Stimulated activated CD4-positive, alpha-beta T cell treated with anti-CD3 and anti-CD28 coated beads, Interleukin-12 subunit alpha, Interleukin-12 subunit beta, amount 100 ng/mL, for 24 hours (primary cell): ENCODE measurements around the gene CA14.
"Not testable (repeated sequence)": the region's sequence is repeated elsewhere in the genome, so short reads cannot be mapped to it uniquely, and the experiment has no call there.

Source experiments
- DNase-seq, 2 experiments: peaks; one replicate each; pipeline ENCODE4 v3.0.0-alpha.2; 2020; ENCODE audit warnings: low read depth in 2 of 2

The CA14 gene

DNA sequence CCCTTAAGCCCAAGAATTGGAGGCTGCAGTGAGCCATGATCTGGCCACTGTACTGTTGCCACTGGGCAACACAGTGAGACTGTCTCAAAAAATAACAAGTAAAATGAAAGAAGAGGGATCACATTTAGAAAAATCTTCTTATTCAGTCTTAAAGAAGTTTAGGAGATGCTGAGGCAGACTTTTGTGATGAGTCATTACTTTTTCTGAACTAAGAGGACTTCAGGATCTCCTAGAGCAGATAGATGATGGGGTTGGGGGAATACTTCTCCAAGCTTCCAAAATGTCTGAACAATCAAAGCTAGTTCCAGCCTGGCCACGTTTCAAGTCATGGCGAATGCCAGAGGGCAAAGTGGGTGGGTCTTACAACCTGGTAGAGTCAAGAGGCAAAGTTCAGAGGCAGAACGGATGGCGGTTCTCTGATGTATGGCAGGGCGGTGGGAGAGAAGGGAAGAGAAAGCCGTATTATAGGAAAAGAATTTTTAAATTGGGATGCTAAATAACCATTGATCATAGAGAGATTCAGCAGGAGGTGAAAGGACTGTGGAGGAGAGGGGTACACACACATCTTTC, 22.6 kb downstream of the CA14 start:
- DNase-seq, result no peak

DNA sequence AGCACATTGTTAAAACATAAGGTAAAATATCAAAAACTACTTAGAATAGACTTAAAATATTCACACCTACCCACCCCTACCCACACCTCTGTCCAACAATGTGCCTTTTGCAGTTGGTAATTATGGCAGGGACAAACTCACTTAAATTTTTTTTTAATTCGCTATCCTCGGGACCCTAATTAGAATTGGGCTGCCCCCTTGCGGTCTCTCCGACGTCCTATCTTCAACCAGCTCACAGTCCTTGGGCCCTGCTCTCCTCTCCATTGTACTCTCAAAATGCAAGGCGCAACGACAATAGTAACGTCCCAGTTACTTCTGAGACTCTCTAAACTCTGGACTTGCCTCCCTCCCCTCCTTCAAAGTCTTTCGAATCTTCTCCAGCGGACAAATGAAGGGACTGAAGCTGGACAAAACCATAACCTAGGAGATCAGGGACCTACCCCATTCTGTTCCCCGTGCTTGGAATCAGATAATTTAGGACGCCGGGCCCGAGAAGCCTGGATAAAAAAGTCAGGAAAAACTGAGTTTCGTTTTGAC, 23.7 kb downstream of the CA14 start:
- peak; percentile 23 to 47 for DNase-seq

DNA sequence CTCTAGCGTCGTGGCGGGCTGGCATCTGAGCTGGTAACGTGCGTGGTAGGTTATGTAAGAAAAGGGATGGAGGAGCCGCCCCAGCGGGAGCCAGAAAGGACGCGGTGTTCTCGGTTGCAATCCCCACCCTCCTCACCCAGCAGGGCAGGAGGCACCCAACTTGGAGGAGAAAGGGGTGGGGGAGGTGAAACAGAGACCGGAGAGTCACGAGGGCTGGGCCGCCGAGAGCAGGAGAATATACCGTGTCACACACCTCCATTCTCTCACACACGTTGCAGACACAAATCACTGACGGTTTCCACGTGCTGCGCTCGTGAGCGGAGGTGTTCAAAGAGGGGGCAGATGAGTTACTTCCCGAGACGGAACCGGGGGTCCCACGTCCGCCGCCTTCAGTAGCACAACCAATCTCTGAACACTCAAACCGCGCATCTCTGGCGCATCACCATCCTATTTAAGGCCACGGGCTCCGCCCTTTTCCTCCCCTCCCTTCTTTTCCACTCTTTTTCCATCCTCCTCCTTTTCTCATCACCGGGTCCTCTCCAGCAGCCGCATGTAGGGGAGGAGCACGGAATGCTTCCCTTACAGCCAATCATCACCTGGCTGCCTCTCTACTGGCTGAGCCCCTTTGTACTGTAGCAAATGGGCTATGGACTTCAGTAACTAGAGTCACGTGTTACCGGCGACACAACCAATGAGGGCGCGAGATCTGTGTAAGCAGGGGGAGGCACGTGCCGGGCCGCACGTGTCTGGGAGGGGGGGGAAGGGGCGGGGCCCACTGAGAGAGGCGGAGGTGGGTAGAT, 24.4 kb downstream of the CA14 start, which contains the start of gene CIART:
CIART (plus strand) TSS at position 797 of the 800 bp plus-strand sequence. CDS start 714 bp downstream, outside the sequence.
- DNase-seq, result peak; percentile 45 to 58

DNA sequence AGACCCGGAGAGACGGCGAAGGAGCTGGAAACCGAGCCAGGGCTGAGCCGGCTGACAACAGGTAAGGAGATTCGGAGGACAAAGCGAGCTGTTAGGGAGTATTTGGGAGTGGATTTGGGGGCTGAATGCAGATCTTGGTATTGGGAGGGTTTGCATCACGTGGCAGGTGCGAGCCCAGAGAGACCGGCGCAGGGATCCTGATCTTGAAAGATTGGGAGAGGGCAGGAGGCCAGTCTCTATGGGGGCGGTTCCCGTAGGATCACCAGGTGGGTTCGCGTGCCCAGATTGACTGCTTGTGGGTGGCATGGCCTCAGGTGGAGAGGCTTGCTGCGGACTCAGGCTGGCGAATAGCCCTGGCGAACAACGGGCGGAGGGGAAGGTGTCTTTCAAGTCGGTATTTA, 25.0 kb downstream of the CA14 start:
- DNase-seq, result no peak

DNA sequence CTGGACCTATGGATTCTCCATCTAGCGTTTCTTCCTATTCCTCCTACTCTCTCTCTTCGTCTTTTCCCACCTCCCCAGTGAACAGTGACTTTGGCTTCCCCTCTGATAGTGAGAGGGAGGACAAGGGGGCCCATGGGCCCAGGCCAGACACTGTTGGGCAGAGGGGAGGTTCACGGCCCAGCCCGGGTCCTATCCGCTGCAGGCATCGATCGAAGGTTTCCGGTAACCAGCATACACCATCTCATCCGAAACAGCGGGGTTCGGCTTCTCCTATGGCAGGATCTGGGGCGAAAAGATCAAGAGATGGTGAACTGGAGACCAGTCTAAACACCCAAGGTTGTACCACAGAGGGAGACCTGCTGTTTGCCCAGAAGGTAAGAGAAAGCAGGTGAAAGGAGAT, 25.7 kb downstream of the CA14 start:
- DNase-seq, result no peak

DNA sequence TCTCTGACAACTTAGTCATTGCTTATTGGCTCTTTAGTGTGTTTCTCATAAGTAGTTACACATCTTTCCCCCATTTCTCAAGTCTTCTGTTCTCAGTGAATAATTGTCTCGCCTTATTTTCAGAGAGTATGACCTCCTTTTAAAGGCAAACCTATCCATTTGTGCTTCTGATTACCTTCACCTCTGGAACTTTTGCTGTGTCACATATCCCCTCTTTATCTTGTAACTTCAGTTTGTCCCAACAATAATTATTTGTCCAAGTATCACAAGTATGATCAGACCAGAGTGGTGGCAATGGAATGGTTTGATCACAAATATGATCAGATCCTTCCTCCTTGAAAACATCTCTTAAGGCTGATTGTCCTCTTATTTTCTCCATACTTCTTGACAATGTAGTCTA, 30.8 kb downstream of the CA14 start:
- DNase-seq, result no peak

DNA sequence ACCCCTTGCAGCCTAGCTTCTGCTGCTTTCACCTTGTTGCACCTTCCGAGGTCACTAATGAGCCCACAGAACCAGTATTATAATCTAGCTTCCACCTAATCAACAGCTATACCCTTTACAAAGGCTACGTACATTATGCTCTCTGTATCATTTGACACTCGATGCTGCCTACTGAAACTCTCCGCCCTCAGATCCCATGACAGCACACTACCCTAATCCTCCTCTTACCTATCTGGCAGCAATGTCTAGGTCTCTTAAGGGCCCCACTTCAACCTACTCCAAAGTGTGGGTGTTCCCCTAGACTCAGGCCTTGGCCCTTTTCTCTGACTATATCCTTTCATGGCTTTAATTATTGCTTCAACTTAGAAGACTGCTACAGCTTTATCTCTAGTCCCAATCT, 31.2 kb downstream of the CA14 start:
- no peak for DNase-seq

DNA sequence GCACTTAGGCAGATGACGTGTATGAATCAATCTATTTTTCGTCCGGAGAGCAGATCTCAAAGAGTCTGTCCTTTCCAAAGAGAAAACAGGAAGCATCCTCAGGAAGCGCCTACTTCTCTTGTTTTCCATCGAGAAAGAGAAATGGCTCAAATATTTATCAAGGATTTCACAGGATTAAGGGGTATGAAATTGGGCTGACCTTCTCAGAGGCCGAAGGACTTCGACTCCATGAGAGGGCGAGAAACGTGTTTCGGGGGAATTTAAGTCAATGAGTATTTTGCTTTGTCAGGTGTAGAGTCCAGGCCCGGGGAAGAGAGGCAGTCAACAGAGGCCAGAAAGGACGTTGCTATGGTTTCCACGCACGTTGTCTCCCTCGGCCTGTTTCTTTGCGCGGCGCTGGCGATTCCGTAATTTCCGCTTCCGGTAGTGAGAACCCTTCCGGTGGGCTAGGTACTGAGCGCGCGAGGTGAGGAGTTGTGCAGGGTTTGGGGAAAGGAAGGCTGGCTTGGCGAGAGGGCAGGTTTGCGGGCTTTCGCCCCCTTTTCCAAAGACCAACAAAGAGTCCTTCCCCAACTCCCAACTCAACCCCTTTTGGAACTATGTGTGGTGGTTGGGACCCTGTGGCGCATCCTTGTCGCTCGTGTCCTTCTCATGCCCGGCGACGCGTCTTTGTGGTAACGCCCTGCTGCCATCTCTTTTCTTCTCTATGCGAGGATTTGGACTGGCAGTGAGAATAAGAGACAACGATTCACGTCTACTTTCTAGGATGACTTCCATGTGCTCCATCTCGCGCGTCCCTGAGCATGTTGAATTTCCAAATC, 36.1 kb downstream of the CA14 start, which contains the start of gene MRPS21:
MRPS21 (plus strand) TSS at position 429 of the 821 bp plus-strand sequence. CDS start 506 bp downstream, outside the sequence.
- peak; percentile 78 to 83 for DNase-seq

DNA sequence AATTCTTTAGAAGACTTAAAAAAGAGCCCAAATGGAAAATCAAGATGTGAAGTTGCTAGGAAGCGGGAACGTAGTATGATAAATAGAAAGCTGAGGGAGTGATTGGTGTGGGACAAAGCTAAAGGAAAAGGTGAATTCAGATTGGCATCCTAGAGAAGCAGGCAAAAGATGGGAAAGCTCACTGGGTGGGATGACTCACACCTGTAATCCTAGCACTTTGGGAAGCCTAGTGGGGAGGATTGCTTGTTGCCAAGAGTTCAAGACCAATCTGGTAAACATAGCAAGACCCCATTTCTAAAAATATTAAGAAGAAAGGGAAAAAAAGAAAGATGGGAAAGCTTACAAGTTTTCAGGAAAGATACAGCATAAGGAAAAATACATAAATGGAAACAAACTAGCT, 37.9 kb downstream of the CA14 start:
- no peak for DNase-seq

DNA sequence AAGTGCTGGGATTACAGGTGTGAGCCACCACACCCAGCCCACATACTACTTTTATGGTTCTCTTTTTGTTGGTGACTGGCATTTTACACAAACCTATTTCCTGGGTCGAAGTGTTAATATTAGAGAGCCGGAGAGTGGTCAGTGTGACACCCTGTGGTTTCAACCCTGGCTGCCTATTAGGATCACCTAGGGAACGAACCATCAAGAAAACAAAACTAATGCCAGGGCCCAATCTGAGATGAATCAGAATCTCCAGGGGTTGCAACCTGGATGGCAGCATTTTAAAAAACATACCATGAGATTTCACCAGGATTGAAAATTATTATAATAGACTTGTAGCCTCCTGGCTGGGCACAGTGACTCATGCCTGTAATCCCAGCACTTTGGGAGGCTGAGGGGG, 42.1 kb downstream of the CA14 start:
- no peak for DNase-seq

DNA sequence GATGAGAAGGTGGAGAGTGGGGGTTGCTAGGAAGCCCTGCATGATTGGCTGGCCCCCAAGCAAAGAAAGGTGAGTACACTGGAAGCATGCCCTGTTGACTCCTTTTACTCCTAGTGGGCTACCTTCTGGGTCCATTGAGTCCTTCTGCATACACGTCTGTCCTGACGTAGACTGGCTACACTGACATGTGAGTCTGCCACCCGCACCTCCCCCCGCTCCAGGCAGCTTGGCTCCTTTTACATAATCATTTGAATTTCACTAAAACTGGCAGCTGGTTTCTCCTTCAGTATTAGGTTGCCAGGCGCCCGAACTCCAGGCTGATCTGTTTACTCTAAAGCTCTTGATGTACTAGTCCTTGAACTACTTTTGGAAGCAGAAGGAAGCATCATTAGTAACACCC, 44.8 kb downstream of the CA14 start:
- no peak for DNase-seq

DNA sequence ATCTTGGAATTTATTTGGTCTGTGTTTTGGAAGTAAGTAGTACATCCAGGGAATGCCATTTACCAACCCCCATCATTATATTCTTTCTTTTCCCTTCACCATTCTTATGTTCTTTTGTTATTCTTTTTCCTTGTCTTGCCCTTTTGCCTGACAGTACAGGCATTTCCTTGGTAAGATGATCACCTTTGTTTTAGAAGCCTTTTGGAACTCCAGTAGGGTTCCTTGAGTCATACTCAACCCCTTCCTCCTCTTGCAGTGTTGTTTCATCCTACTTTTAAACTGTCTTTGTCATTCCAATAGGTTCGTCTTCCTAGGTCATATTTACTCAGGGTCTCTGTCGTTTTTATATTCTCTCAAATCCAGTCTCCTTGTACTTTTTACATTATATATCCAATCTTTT, 45.3 kb downstream of the CA14 start:
- DNase-seq, result no peak

DNA sequence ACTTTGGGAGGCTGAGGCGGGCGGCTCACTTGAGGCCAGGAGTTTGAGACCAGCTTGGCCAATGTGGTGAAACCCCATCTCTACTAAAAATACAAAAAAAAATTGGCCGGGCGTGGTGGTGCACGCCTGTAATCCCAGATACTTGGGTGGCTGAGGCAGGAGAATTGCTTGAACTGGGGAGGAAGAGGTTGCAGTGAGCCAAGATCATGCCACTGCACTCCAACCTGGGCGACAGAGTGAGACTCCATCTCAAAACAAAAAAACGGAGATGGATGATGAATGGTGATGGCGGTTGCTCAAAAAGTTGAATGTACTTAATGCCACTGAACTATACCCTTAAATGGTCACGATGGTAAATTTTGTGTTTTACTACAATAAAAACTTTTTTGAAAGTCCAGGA, 51.0 kb downstream of the CA14 start:
- not testable (repeated sequence) for DNase-seq

DNA sequence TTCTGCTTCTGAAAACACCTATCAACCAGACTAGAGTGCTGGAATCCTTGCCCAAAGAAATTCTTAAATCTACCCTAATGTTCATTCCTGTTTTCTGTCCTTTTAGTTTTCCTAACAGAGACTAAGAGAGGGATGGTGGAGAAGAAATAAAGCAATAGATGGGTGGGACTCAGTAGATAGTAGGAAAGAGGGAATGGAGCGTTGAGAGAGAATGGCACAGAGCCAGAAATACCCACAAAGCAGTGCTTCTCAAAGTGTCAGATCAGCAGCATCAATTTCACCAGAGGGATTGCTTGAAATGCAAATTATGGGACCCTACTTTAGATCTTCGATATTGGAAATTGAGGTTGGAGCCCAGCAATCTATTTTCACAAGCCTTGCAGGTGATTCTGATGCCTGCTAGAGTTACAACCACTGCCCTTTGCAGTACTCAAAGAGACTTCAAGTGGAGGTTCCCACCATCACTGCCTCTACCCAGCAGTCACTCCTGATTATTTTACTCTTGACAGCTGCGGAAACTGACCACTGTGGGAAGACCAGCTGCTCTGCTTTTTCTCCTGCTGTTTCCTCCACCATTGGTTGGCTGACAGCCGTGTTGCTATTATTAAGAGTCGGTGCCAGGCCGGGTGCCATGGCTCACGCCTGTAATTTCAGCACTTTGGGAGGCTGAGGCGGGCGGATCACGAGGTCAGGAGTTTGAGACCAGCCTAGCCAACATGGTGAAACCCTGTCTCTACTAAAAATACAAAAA, 52.4 kb downstream of the CA14 start:
- DNase-seq, result no peak

DNA sequence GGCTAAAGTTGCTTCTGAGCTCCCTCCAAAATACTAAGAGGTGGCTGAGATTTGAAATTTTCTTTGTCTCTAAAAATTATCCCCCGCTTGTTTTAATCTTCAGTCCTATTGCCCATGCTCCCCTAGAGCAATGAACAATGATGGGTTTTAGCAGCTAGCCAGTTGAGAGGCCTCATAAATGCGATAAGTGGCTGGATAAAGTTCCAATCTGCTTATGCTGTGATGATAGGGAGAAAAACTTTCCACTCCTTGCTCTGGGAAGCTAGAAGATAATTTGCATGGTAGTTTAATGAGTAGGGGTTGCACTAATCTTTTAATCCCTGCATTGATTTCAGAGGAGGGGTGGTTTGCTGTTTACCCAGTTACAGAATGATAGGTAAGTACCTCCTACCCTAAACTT, 54.2 kb downstream of the CA14 start:
- no peak for DNase-seq
